GM18507 (cell line): Measurements from ENCODE around the gene MRM3.
"Not testable (repeated sequence)": the region's sequence is repeated elsewhere in the genome, so short reads cannot be mapped to it uniquely, and the experiment has no call there.

Experiments used
- DNase-seq: peaks from one replicate; pipeline ENCODE4 v3.0.0; 2011; ENCODE audit warnings: low read depth; ENCODE audit not compliant: insufficient read length; ENCODE audit errors: extremely low spot score
- FAIRE-seq: peaks from 2 replicates; lab custom pipeline; 2011; peaks lifted over from hg19 to GRCh38; lab: Jason Lieb, UNC

The MRM3 gene

DNA sequence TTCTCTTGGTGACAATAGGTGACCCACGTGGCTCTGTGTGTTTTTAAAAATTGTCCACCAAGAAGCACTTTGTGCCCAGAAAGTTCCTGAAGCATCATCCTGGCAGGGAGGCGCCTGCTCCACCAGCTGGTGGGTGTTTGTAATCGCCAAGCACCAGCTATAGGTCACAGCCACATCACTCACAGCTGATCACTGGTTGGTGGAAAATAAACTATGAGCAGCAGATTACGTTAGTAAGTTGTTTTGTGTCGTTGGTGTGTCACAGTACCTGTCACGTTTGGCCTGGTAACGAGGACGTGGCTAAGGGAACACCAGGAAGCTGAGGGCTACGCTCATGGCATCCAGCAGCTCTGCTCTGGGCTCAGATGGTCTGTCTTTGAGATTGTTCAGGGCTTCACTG, 10.1 kb downstream of the MRM3 start:
- DNase-seq (no peak), FAIRE-seq (no peak)

DNA sequence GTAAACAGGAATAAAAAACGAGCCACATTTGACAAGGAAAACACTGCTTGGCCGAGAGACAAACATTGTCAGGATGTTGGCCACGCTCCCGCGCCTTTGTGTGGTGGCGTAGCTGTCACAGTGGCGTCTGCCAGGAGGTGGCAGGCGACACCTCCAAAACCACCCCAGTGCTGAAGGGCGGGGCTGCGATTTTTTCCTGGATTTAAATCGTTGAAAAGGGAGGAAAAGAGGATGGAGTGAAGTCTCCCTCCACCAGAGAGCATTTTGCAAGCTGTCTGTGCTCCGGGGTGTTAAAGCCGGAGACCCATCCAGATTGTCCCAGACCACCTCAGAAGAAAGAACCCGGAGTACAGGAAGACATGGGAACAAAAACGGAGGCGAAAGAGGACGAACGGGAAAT, 12.7 kb downstream of the MRM3 start:
- FAIRE-seq: peak; percentile 75
- DNase-seq: peak; percentile 59

DNA sequence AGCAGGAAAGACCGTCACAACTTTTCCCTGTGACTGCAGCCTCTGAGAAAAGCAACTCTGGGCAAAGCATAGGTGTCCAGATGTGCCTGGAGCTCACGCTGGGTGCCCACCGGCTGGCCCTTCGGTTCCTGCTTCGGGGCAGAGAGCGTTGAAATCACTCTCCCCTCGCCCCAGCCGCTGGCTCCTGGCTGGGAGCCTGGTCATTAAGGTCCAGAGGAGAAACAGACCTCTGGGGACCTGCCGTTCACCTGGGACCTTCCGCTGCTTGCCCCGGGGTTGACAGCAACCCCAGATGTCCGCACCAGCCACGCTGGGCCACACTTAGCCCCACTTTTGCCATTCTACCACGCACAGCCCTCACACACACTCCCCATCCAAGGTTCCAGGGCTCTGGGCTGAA, 13.1 kb downstream of the MRM3 start:
- no peak for FAIRE-seq
- no peak for DNase-seq

GRCh38 chr17:795721-796120, 13.6 kb downstream of the MRM3 start:
- no peak for FAIRE-seq
- DNase-seq: no peak

DNA sequence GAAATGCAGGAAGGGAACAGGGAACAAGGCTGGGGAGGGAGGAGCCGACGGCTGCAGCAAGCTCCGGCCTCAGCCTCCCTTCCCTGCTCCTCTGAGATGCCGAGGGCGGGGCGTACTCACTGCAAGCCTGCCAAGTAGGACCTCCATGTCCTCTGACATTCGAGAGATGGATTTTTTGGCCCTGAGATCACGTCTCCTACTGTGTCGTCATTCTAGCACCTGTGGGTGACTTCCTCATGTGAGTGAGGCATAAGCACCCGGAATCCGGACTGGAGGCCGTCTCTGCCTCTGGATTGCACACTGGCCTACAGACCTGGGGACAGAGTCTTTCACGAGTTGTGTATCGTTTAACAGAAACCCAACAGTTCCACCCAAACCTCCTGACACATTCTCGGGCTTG, 14.5 kb downstream of the MRM3 start:
- DNase-seq (no peak), FAIRE-seq (no peak)

- FAIRE-seq (no peak), DNase-seq (no peak)
These were observed 15.2 kb downstream of the MRM3 start for GRCh38 chr17:797236-797840.

- FAIRE-seq (no peak), DNase-seq (no peak)
These were observed 16.1 kb downstream of the MRM3 start for GRCh38 chr17:798246-798645.

DNA sequence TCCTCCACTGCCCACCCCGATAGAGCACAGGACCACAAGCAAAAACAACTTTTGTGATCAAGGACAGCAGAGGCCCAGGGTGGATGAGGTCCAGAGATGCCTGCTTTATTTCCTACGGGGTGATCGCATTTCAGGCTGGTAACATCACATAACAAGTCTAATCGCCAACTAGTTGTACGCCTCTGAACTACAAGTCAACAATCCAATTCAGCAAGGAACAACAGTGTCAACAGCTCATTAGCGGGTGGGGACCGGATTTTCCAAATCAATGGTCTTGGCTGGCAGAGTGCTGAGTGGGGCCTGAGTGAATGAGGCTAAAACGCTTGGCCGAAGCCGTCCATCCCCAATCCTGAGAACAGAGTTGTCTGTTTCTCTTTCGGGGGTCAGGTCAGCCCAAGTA, 17.1 kb downstream of the MRM3 start:
- DNase-seq: no peak
- no peak for FAIRE-seq

GRCh38 chr17:800446-801242, 18.5 kb downstream of the MRM3 start:
- FAIRE-seq (no peak), DNase-seq (no peak)

- no peak for DNase-seq
- FAIRE-seq: no peak
These were observed 19.5 kb downstream of the MRM3 start for GRCh38 chr17:801660-802059.

GRCh38 chr17:802481-802880, 20.3 kb downstream of the MRM3 start:
- FAIRE-seq: no peak

GRCh38 chr17:802901-803881, 21.0 kb downstream of the MRM3 start:
- no peak for FAIRE-seq
- no peak for DNase-seq

More at GRCh38 chr17:802481-802880, 20.3 kb downstream of the MRM3 start:
- DNase-seq: no peak

- FAIRE-seq (no peak), DNase-seq (no peak)
These were observed 22.6 kb downstream of the MRM3 start for GRCh38 chr17:804541-805435.

GRCh38 chr17:805886-806285, 23.7 kb downstream of the MRM3 start:
- FAIRE-seq, DNase-seq: not testable (repeated sequence)

GRCh38 chr17:806346-806745, 24.2 kb downstream of the MRM3 start:
- DNase-seq: no peak

GRCh38 chr17:806781-807522, 24.8 kb downstream of the MRM3 start:
- no peak for FAIRE-seq
- DNase-seq: no peak

More at GRCh38 chr17:806346-806745, 24.2 kb downstream of the MRM3 start:
- FAIRE-seq: no peak

DNA sequence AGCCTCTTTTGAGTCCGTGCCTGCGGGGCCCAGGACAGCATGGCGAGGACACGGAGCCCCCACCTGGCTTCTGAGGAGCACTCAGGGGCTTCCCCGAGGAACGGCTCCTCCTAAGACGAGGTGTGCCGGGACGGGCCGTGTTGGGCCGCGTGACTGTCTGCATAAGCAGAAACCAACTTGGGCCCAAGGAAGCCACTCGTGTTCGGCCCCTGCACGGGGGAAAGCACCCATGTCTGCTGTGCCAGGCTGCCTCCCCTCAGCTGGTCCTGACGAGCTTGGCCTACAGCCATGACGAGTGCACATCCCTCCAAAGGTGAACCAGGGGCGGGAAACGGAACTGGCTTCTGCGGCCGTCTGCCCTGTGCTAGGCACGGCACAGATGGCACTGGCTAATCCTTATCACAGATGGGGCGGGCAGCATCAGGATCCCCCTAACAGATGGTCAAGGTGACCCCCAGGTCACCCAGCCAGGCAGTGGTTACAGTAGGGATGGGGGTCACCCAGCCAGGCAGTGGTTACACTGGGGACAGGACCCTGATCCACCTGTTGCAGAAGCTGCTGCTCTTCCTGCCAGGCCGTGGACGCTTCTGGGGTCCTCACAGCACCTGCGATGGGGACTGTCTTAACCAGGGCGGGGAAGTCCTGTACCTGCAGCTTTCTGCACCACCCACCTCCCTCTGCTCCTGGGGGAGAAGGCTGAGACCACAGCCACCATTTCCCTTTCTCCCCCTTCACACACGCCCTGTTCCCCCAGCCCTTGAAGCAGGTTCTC, 25.6 kb downstream of the MRM3 start:
- FAIRE-seq (no peak), DNase-seq (no peak)
